Measurements from ENCODE around the gene PCBD2.

Gene PCBD2

GRCh38 chr5:134958755-134959154 lies 53.8 kb downstream of the PCBD2 start:
- no peak for TF ChIP-seq CTCF (IDR thresholded peaks at IDR 0.05)

GRCh38 chr5:134963098-134963497 lies 58.2 kb downstream of the PCBD2 start:
- TF ChIP-seq CTCF (IDR thresholded peaks at IDR 0.05), result no peak

GRCh38 chr5:134964359-134965270 lies 59.7 kb downstream of the PCBD2 start:
- no peak for TF ChIP-seq CTCF (IDR thresholded peaks at IDR 0.05)

- TF ChIP-seq CTCF (IDR thresholded peaks at IDR 0.05), result no peak
These were observed 60.4 kb downstream of the PCBD2 start for GRCh38 chr5:134965271-134965825.

GRCh38 chr5:134967607-134968006 lies 62.7 kb downstream of the PCBD2 start, which contains the start of gene CATSPER3:
Gene CATSPER3 (plus strand): TSS chr5:134967907. CDS start chr5:134967992, 85 bp downstream.
- no peak for TF ChIP-seq CTCF (IDR thresholded peaks at IDR 0.05)

- no peak for TF ChIP-seq CTCF (IDR thresholded peaks at IDR 0.05)
These were observed 63.1 kb downstream of the PCBD2 start for GRCh38 chr5:134968055-134968454.

- no peak for TF ChIP-seq CTCF (IDR thresholded peaks at IDR 0.05)
These were observed 64.2 kb downstream of the PCBD2 start for GRCh38 chr5:134969166-134969565.
